SK-N-SH (cell line): ENCODE measurements around the gene GOLGA6D.
A peak's percentile ranks its signal among the peaks of the same experiment; 100 is the strongest.

Source experiments
- EP300 ChIP-seq, 2 experiments: IDR thresholded peaks; 2 replicates each; pipeline versions ENCODE4 v1.4.0 to v1.6.1; 2012; ENCODE audit warnings: borderline replicate concordance in 1 of 2, low read depth in 1 of 2, low read length in 1 of 2
- EZH2phosphoT487 ChIP-seq: fragments of 200-600 bp; sonication (generic); IDR thresholded peaks from 2 replicates; pipeline ENCODE4 v1.6.1; 2017; ENCODE audit warnings: low read depth, mixed run types, mild to moderate bottlenecking, antibody characterized with exemption, moderate library complexity, borderline replicate concordance
- NRF1 ChIP-seq: IDR thresholded peaks from 2 replicates; pipeline ENCODE4 v1.6.1; 2012; ENCODE audit warnings: low read depth, mild to moderate bottlenecking, low read length
- POLR2AphosphoS5 ChIP-seq: IDR thresholded peaks from 2 replicates; pipeline ENCODE4 v1.6.1; 2012; ENCODE audit warnings: low read depth, low read length
- RCOR1 ChIP-seq: fragments of 150-350 bp; IDR thresholded peaks from 2 replicates; pipeline ENCODE4 v1.6.1; 2017; ENCODE audit warnings: antibody characterized with exemption, low read length
- RFX5 ChIP-seq: IDR thresholded peaks from 2 replicates; pipeline ENCODE4 v1.6.1; 2012; ENCODE audit warnings: mild to moderate bottlenecking, improper control_type of control experiment, low read length
- SIN3A ChIP-seq: IDR thresholded peaks from 2 replicates; pipeline ENCODE4 v1.6.1; 2012; ENCODE audit warnings: low read depth, mild to moderate bottlenecking, low read length, moderate library complexity, borderline replicate concordance
- TEAD4 ChIP-seq: IDR thresholded peaks from 2 replicates; pipeline ENCODE4 v1.4.0; 2012; ENCODE audit warnings: mild to moderate bottlenecking, borderline replicate concordance; ENCODE audit not compliant: insufficient read depth
- USF2 ChIP-seq: fragments of 150-350 bp; IDR thresholded peaks from 2 replicates; pipeline ENCODE4 v1.6.1; 2017; ENCODE audit warnings: antibody characterized with exemption, low read length, low read depth, borderline replicate concordance
- TF ChIP-seq, protein P1 (sequence below): fragments of 200-600 bp; sonication (generic); IDR thresholded peaks from 2 replicates; pipeline ENCODE4 v1.6.1; 2017; ENCODE audit warnings: antibody characterized with exemption, mild to moderate bottlenecking, moderate library complexity
- TF ChIP-seq, protein P2 (sequence below): IDR thresholded peaks from 2 replicates; pipeline ENCODE4 v1.4.0; 2012; ENCODE audit warnings: low read depth, borderline replicate concordance
- TF ChIP-seq, protein P3 (sequence below): IDR thresholded peaks from 2 replicates; pipeline ENCODE4 v1.6.1; 2012; ENCODE audit warnings: mild to moderate bottlenecking, low read depth, low read length, moderate library complexity

DNA sequence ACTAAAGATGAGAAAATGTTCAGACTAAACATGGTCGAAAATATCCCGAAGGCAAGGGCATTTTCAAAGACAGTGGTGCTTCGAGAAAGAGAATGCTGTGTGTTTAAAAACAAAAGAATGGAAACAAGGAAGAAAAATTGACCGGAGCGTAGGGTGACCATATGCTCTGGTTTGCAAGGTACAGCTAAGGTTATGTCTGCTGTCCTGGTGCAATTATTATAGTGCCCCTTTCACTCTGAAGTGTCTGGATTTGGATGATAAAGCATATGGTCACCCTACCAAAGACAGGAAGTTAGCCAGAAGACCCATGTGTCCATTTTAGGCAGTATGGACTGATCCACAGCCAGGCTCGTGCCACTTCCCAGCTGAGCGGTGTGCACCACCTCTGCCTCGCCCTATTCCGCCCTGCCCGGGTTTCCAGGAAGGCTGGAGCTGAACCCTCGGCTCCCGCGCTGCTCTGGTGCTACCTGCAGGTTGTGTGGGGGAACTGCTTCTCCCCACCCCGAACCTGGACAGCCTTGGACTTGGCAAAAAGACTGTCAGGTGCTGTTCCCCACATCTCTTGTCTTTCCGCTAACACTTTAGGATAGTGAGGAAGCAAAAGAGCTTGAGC lies 25.2 kb downstream of the GOLGA6D start:
- TF ChIP-seq EP300 (IDR thresholded peaks at IDR 0.05; ENCODE audit: borderline replicate concordance in 1 of 2, low read depth in 1 of 2, low read length in 1 of 2) (no peak), TEAD4 (no peak), POLR2AphosphoS5 (no peak), RCOR1 (no peak), SIN3A (no peak), NRF1 (no peak), RFX5 (no peak), USF2 (no peak), EZH2phosphoT487 (no peak)
- TF ChIP-seq, protein P1, sequence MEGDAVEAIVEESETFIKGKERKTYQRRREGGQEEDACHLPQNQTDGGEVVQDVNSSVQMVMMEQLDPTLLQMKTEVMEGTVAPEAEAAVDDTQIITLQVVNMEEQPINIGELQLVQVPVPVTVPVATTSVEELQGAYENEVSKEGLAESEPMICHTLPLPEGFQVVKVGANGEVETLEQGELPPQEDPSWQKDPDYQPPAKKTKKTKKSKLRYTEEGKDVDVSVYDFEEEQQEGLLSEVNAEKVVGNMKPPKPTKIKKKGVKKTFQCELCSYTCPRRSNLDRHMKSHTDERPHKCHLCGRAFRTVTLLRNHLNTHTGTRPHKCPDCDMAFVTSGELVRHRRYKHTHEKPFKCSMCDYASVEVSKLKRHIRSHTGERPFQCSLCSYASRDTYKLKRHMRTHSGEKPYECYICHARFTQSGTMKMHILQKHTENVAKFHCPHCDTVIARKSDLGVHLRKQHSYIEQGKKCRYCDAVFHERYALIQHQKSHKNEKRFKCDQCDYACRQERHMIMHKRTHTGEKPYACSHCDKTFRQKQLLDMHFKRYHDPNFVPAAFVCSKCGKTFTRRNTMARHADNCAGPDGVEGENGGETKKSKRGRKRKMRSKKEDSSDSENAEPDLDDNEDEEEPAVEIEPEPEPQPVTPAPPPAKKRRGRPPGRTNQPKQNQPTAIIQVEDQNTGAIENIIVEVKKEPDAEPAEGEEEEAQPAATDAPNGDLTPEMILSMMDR: peak; percentile 32; the same call in 1 of the 2 replicates
- TF ChIP-seq, protein P2, sequence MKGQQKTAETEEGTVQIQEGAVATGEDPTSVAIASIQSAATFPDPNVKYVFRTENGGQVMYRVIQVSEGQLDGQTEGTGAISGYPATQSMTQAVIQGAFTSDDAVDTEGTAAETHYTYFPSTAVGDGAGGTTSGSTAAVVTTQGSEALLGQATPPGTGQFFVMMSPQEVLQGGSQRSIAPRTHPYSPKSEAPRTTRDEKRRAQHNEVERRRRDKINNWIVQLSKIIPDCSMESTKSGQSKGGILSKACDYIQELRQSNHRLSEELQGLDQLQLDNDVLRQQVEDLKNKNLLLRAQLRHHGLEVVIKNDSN: no peak
- TF ChIP-seq, protein P3, sequence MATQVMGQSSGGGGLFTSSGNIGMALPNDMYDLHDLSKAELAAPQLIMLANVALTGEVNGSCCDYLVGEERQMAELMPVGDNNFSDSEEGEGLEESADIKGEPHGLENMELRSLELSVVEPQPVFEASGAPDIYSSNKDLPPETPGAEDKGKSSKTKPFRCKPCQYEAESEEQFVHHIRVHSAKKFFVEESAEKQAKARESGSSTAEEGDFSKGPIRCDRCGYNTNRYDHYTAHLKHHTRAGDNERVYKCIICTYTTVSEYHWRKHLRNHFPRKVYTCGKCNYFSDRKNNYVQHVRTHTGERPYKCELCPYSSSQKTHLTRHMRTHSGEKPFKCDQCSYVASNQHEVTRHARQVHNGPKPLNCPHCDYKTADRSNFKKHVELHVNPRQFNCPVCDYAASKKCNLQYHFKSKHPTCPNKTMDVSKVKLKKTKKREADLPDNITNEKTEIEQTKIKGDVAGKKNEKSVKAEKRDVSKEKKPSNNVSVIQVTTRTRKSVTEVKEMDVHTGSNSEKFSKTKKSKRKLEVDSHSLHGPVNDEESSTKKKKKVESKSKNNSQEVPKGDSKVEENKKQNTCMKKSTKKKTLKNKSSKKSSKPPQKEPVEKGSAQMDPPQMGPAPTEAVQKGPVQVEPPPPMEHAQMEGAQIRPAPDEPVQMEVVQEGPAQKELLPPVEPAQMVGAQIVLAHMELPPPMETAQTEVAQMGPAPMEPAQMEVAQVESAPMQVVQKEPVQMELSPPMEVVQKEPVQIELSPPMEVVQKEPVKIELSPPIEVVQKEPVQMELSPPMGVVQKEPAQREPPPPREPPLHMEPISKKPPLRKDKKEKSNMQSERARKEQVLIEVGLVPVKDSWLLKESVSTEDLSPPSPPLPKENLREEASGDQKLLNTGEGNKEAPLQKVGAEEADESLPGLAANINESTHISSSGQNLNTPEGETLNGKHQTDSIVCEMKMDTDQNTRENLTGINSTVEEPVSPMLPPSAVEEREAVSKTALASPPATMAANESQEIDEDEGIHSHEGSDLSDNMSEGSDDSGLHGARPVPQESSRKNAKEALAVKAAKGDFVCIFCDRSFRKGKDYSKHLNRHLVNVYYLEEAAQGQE: no peak
